Measurements from ENCODE around the gene ZC2HC1C. TPM values are rescaled to one million over a fixed set of nuclear protein-coding genes. Genes with fewer than 3 reads are reported as not detected.

ZC2HC1C gene
- total and polyA plus RNA-seq, 7 donors: 1.2 to 4.6 (median 4.3) TPM

GRCh38 chr14:75091251-75091650, 21.8 kb downstream of the ZC2HC1C start:
- no peak for DNase-seq
- H3K36me3 ChIP-seq: peaks cover 32 to 98% (median 51%) of the 10 kb centered on the region in 4 donors
- WGBS, 2 donors: 95 to 96% methylated on average over 8 of the region's 8 CpGs

GRCh38 chr14:75092698-75093097, 23.3 kb downstream of the ZC2HC1C start:
- H3K27me3 ChIP-seq: no peaks in the 10 kb centered on the region
- peaks cover 32 to 98% (median 47%) of the 10 kb centered on the region in 4 donors for H3K36me3 ChIP-seq
- no peaks in the 10 kb centered on the region for H3K4me1 ChIP-seq
- no peaks in the 10 kb centered on the region for H3K9me3 ChIP-seq
- H3K27ac ChIP-seq: no peak overlapping the region
- no peak overlapping the region for H3K4me3 ChIP-seq
- WGBS, 2 donors: 90 to 95% methylated on average over 2 of the region's 2 CpGs
- TF ChIP-seq POLR2A (IDR thresholded peaks at IDR 0.05) (no peak), CTCF (IDR thresholded peaks at IDR 0.05) (no peak), POLR2AphosphoS5 (IDR thresholded peaks at IDR 0.05) (no peak), EP300 (IDR thresholded peaks at IDR 0.05) (no peak)
- intact Hi-C loops (cut with DNase I): no loop called here
- no peak for DNase-seq

More at GRCh38 chr14:75091251-75091650, 21.8 kb downstream of the ZC2HC1C start:
- intact Hi-C loops (cut with DNase I): no loop called here
- no peak overlapping the region for H3K27ac ChIP-seq
- no peaks in the 10 kb centered on the region for H3K4me1 ChIP-seq
- no peaks in the 10 kb centered on the region for H3K27me3 ChIP-seq
- H3K9me3 ChIP-seq: no peaks in the 10 kb centered on the region
- TF ChIP-seq CTCF (IDR thresholded peaks at IDR 0.05) (no peak), POLR2AphosphoS5 (IDR thresholded peaks at IDR 0.05) (no peak), POLR2A (IDR thresholded peaks at IDR 0.05) (no peak), EP300 (IDR thresholded peaks at IDR 0.05) (no peak)
- no peak overlapping the region for H3K4me3 ChIP-seq

GRCh38 chr14:75094896-75095295, 25.5 kb downstream of the ZC2HC1C start:
- no peaks in the 10 kb centered on the region for H3K9me3 ChIP-seq
- H3K27me3 ChIP-seq: no peaks in the 10 kb centered on the region
- WGBS, 2 donors: 94 to 95% methylated on average over 3 of the region's 3 CpGs
- no peaks in the 10 kb centered on the region for H3K4me1 ChIP-seq
- intact Hi-C loops (cut with DNase I): no loop called here
- DNase-seq: no peak
- H3K36me3 ChIP-seq: peaks cover 29 to 100% (median 56%) of the 10 kb centered on the region in 4 donors
- no peak overlapping the region for H3K4me3 ChIP-seq
- H3K27ac ChIP-seq: no peak overlapping the region
- TF ChIP-seq POLR2A (IDR thresholded peaks at IDR 0.05) (no peak), EP300 (IDR thresholded peaks at IDR 0.05) (no peak), POLR2AphosphoS5 (IDR thresholded peaks at IDR 0.05) (no peak), CTCF (IDR thresholded peaks at IDR 0.05) (no peak)

- H3K27ac ChIP-seq: no peak overlapping the region
- H3K27me3 ChIP-seq: no peaks in the 10 kb centered on the region
- no peak for TF ChIP-seq POLR2AphosphoS5 (IDR thresholded peaks at IDR 0.05)
- no peak for TF ChIP-seq POLR2A (IDR thresholded peaks at IDR 0.05)
- TF ChIP-seq CTCF (IDR thresholded peaks at IDR 0.05): no peak
- no peak for TF ChIP-seq EP300 (IDR thresholded peaks at IDR 0.05)
- intact Hi-C loops (cut with DNase I): no loop called here
- H3K4me3 ChIP-seq: no peak overlapping the region
- peaks cover 34 to 99% (median 59%) of the 10 kb centered on the region in 4 donors for H3K36me3 ChIP-seq
- DNase-seq: no peak
- no peaks in the 10 kb centered on the region for H3K4me1 ChIP-seq
- H3K9me3 ChIP-seq: no peaks in the 10 kb centered on the region
- WGBS, 2 donors: 88 to 93% methylated on average over 4 of the region's 4 CpGs
These were observed 26.2 kb downstream of the ZC2HC1C start for GRCh38 chr14:75095690-75096089.

GRCh38 chr14:75096959-75097358, 27.5 kb downstream of the ZC2HC1C start:
- Histone ChIP-seq H3K4me3 (no peak overlapping the region), H3K27ac (no peak overlapping the region), H3K4me1 (no peaks in the 10 kb centered on the region), H3K27me3 (no peaks in the 10 kb centered on the region), H3K9me3 (no peaks in the 10 kb centered on the region), H3K36me3 (peaks cover 24 to 99% (median 58%) of the 10 kb centered on the region in 4 donors)
- TF ChIP-seq EP300 (IDR thresholded peaks at IDR 0.05) (no peak), CTCF (IDR thresholded peaks at IDR 0.05) (no peak), POLR2A (IDR thresholded peaks at IDR 0.05) (no peak)
- WGBS, 2 donors: 95 to 96% methylated on average over 6 of the region's 6 CpGs
- intact Hi-C loops (cut with DNase I): no loop called here
- DNase-seq: no peak
